ENCODE results near the gene MAT2B. TPM values are rescaled to one million over a fixed set of nuclear protein-coding genes. Genes with fewer than 3 reads are reported as not detected.

MAT2B gene
- total and polyA plus RNA-seq, 2 of the 8 experiments (the other 6 are each of a cell fraction or from before 2014, with no cell fraction given), result 33.9 to 65.2 TPM

GRCh38 chr5:163504079-163504931 lies 1.1 kb upstream of the MAT2B start (continued):
- TF ChIP-seq CBX8 (IDR thresholded peaks at IDR 0.05; ENCODE audit: borderline replicate concordance, low read depth, low read length), result no peak
- TF ChIP-seq, protein P1, sequence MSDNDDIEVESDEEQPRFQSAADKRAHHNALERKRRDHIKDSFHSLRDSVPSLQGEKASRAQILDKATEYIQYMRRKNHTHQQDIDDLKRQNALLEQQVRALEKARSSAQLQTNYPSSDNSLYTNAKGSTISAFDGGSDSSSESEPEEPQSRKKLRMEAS (IDR thresholded peaks at IDR 0.05), result no peak
- no peak for TF ChIP-seq SIRT6 (IDR thresholded peaks at IDR 0.05; ENCODE audit: low read length)
- no peak for TF ChIP-seq E2F6 (IDR thresholded peaks at IDR 0.05)
- no peak for TF ChIP-seq SP2 (IDR thresholded peaks at IDR 0.05; ENCODE audit: low read length)
- no peak for TF ChIP-seq GTF2F1 (IDR thresholded peaks at IDR 0.05; ENCODE audit: borderline replicate concordance, low read depth, low read length)
- TF ChIP-seq BRCA1 (IDR thresholded peaks at IDR 0.05; ENCODE audit: low read depth, low read length), result no peak
- no peak for TF ChIP-seq RBBP5 (IDR thresholded peaks at IDR 0.05; ENCODE audit: borderline replicate concordance, low read depth, low read length)
- TF ChIP-seq SAP30 (IDR thresholded peaks at IDR 0.05; ENCODE audit: insufficient read depth, insufficient replicate concordance, low read length), result no peak
- TF ChIP-seq SIX5 (IDR thresholded peaks at IDR 0.05; ENCODE audit: low read depth, low read length), result no peak
- TF ChIP-seq EGR1 (IDR thresholded peaks at IDR 0.05; ENCODE audit: borderline replicate concordance, low read depth, low read length), result no peak
- TF ChIP-seq EZH2 (IDR thresholded peaks at IDR 0.05; ENCODE audit: low read depth, low read length, severe bottlenecking), result no peak
- peak; percentile 95 for TF ChIP-seq POLR2AphosphoS5 (IDR thresholded peaks at IDR 0.05; ENCODE audit: low read depth, low read length)
- no peak for TF ChIP-seq CBX5 (IDR thresholded peaks at IDR 0.05; ENCODE audit: low read depth, low read length)
- no peak for TF ChIP-seq KDM4A (IDR thresholded peaks at IDR 0.05; ENCODE audit: low read depth, low read length, severe bottlenecking)
- no peak for TF ChIP-seq MAFK (IDR thresholded peaks at IDR 0.05; ENCODE audit: low read depth, low read length)
- TF ChIP-seq USF2 (IDR thresholded peaks at IDR 0.05; ENCODE audit: low read length), result no peak
- no peak for TF ChIP-seq ASH2L (IDR thresholded peaks at IDR 0.05; ENCODE audit: low read length)
- TF ChIP-seq HDAC2 (IDR thresholded peaks at IDR 0.05; ENCODE audit: borderline replicate concordance in 1 of 2, low read depth in 2 of 2, low read length in 2 of 2), result no peak
- TF ChIP-seq BCL11A (IDR thresholded peaks at IDR 0.05; ENCODE audit: low read depth in 2 of 2, low read length in 2 of 2), result no peak
- no peak for TF ChIP-seq RFX5 (IDR thresholded peaks at IDR 0.05; ENCODE audit: borderline replicate concordance, low read depth, low read length)
